Inflammatory macrophage treated with lipopolysaccharide for 4 hours (primary cell): ENCODE data around the gene PDZK1IP1.
"Not testable (repeated sequence)": the region's sequence is repeated elsewhere in the genome, so short reads cannot be mapped to it uniquely, and the experiment has no call there.

Source experiments
- DNase-seq: peaks from one replicate; pipeline ENCODE4 v3.0.0-alpha.2; 2020

The PDZK1IP1 gene

GRCh38 chr1:47180603-47181094, 9.2 kb downstream of the PDZK1IP1 start:
- no peak for DNase-seq

GRCh38 chr1:47179988-47180563, 9.8 kb downstream of the PDZK1IP1 start:
- DNase-seq = no peak

- peak; percentile 86 for DNase-seq
Measured at GRCh38 chr1:47179017-47179987, 10.5 kb downstream of the PDZK1IP1 start.

DNA sequence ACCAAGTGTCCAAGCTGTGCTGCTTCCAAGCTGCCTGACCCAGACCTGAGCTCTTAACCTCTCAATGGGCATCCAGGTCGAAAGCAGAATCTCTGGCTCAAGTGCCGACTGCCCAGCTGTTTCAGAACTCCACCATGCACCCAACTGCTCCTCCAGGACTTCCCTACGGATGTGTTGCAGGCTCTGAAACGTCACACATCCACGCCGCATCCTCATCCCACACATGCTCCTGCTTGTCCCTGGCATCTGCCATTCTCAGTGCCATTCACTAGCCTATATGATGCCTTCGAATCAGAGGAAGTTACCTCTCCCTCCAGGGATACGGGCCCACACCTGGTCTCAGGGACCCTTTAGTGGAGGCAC, 11.2 kb downstream of the PDZK1IP1 start:
- DNase-seq = no peak

DNA sequence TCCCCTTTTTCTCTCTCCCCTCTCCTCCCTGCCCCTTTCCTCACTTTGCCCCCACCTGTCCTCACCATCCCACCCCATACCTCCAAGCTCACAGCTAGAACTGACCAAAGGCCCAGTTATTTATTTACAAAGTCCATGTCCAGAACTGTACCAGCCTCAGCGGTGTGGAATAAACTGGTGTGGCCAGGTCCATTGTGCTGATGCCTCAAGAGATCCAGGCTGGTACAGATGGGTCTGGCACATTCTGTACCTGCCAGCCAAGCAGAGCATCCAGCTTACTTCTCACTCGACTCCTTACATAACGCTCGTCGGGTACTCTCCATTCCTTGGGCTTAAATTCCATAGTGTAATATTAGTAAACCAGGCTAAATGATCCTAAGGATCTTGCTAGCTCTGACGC, 11.8 kb downstream of the PDZK1IP1 start:
- no peak for DNase-seq

- DNase-seq = peak; percentile 48
Measured at GRCh38 chr1:47175227-47175934, 14.5 kb downstream of the PDZK1IP1 start.

DNA sequence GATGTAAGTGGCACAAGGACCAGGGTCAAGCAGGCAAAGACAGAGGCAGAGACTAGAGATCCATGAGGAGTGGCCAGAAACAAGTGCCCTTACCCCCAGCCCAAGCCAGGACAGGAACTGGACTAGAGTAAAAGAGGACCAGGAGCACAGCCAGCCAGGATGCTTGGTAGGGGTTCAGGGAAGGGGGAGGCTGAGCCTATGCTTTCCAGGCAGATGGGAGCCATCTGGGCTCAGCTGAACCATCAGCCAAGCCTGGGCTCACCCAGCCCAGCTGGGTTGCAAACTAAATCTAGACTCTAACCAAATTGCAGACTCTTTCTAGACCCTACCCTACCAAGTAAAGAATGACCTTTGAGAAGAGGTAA, 15.2 kb downstream of the PDZK1IP1 start:
- DNase-seq = no peak

DNA sequence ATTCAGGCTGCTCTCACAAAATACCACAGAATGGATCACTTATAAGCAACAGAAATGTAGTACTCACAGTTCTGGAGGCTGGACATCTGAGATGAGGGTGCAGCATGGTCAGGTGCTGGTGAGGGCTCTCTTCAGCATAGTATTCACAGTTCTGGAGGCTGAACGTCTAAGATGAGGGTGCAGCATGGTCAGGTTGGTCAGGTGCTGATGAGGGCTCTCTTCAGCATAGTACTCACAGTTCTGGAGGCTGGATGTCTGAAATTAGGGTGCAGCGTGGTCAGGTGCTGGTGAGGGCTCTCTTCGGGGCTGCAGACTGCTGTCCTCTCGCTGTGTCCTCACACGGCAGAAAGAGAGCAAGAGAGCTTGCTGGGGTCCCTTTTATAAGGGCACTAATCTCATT, 17.1 kb downstream of the PDZK1IP1 start:
- DNase-seq = no peak

DNA sequence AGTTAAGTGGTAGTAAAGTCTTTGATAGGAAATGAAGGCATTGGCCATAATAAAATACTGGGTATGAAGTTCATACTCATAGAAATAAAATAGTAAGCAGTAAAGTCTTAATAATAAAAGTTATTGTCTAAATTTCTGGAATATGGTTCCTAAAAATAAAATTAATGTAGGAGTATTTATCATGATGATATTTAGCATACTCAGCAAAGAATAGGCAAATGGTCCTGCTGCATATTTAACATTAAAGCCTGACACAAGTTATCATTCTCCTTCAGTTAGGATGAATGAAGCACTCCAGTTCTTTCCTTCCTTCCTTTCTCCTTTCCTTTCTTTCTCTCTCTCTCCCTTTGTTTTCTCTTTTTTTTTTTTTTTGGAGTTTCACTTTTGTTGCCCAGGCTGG, 25.3 kb downstream of the PDZK1IP1 start:
- no peak for DNase-seq

GRCh38 chr1:47161298-47162040, 28.4 kb downstream of the PDZK1IP1 start:
- DNase-seq = no peak

DNA sequence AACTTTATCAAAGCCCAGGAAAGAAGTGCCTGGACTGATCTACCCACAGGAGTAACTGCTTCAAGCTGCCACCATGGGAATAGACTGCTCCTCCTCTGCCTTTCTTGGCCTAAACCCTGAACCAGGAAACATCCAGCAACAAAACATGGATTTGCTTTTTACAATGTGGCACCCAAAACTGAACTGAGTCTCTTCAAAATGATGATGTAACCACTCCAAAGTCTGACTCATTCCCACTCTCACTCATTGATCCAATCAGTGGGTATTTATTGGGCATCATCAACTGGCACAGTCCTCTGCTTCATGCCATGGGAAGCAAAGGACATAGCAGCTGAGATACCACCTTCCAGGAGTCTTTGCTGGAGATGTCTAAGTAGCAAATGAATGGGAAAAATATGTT, 29.1 kb downstream of the PDZK1IP1 start:
- DNase-seq = no peak

DNA sequence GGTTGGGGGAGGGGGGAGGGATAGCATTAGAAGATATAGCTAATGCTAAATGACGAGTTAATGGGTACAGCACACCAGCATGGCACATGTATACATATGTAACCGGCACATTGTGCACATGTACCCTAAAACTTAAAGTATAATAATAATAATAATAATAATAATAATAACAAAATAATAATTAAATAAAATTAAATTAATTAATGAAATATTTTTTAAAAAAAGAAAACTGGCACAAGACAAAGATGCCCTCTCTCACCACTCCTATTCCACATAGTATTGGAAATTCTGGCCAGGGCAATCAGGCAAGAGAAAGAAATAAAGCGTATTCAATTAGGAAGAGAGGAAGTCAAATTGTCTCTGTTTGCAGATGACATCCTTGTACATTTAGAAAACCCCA, 31.9 kb downstream of the PDZK1IP1 start:
- DNase-seq = not testable (repeated sequence)

GRCh38 chr1:47156457-47156856, 33.4 kb downstream of the PDZK1IP1 start:
- DNase-seq = not testable (repeated sequence)

GRCh38 chr1:47149162-47149561, 40.7 kb downstream of the PDZK1IP1 start:
- DNase-seq = not testable (repeated sequence)

- no peak for DNase-seq
Measured at GRCh38 chr1:47147047-47147785, 42.6 kb downstream of the PDZK1IP1 start.

GRCh38 chr1:47146495-47146894, 43.3 kb downstream of the PDZK1IP1 start:
- DNase-seq = not testable (repeated sequence)

DNA sequence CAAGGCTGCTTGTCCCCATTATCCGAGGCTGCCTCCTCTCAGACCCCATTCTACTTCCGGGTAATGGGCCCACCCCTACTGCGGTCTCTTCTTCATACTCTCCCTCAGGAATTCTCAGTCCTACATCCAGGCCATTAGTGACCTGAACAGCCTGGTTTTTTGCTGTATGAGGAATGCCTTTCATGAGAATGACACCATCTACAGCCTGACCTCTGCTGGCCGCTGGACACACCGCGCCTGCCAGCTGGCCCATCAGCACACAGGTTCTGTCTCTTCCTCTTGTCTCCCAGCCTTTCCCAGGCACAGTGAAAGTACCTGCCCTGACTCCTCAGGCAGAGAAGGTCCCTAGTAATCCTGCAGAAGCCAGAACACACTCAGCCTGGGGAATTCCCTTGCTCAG, 46.2 kb downstream of the PDZK1IP1 start:
- DNase-seq = not testable (repeated sequence)

GRCh38 chr1:47140358-47140757, 49.5 kb downstream of the PDZK1IP1 start:
- DNase-seq = not testable (repeated sequence)

- DNase-seq = no peak
Measured at GRCh38 chr1:47137925-47138615, 51.8 kb downstream of the PDZK1IP1 start.

- no peak for DNase-seq
Measured at GRCh38 chr1:47137198-47137597, 52.6 kb downstream of the PDZK1IP1 start, which contains the start of gene CYP4A22. CYP4A22 (plus strand) TSS chr1:47137441; CDS start chr1:47137486, 45 bp downstream.
